GM12875 (cell line): ENCODE measurements around the gene GALNT18.

Source experiments
- H3K4me3 ChIP-seq: one replicate; pipeline ENCODE4 v1.5.1; 2011; ENCODE audit warnings: low read depth, low read length, control low read depth
- TF ChIP-seq, protein P1 (sequence below): IDR thresholded peaks from 2 replicates; pipeline ENCODE4 v1.5.1; 2011; ENCODE audit warnings: low read depth, mild to moderate bottlenecking, control low read depth, inconsistent platforms, low read length, moderate library complexity, borderline replicate concordance; ENCODE audit not compliant: insufficient read depth

GALNT18 gene

DNA sequence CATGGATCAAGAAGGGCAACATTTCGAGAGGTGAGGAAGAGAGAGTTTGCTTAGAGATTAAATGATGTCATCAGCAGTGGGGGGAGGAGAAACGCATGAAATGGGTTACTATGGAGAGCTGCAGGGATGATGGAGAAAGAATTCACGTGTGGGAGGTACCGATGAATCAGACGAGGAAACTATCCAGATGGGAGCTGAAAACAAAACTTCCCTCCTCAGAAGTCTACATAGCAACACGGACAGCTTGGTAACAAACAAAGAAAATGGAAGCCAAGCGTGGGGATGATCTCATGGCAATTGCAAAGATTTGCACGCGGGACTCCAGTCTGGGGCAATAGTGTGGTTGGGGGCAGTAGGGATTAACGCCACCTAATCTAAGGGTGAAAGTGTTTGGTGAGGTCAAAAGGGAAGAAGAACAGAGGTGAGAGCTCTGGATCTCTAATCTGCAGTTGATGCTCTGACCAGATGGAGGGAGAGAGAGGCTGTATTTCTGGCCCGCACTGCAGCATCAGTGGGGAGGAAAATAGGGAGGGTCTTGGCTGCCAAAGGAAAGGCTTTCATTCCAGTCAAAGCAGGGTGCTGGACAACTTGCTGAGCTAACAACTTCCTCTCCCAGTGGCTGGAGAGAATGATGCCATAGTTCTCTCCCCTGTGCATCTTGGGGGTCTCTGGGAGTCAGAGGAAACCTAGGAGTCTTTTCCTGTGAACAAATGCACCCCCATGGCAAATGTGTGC, 225.3 kb downstream of the GALNT18 start:
- H3K4me3 ChIP-seq = no peak overlapping the region
- TF ChIP-seq, protein P1, sequence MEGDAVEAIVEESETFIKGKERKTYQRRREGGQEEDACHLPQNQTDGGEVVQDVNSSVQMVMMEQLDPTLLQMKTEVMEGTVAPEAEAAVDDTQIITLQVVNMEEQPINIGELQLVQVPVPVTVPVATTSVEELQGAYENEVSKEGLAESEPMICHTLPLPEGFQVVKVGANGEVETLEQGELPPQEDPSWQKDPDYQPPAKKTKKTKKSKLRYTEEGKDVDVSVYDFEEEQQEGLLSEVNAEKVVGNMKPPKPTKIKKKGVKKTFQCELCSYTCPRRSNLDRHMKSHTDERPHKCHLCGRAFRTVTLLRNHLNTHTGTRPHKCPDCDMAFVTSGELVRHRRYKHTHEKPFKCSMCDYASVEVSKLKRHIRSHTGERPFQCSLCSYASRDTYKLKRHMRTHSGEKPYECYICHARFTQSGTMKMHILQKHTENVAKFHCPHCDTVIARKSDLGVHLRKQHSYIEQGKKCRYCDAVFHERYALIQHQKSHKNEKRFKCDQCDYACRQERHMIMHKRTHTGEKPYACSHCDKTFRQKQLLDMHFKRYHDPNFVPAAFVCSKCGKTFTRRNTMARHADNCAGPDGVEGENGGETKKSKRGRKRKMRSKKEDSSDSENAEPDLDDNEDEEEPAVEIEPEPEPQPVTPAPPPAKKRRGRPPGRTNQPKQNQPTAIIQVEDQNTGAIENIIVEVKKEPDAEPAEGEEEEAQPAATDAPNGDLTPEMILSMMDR = no peak

DNA sequence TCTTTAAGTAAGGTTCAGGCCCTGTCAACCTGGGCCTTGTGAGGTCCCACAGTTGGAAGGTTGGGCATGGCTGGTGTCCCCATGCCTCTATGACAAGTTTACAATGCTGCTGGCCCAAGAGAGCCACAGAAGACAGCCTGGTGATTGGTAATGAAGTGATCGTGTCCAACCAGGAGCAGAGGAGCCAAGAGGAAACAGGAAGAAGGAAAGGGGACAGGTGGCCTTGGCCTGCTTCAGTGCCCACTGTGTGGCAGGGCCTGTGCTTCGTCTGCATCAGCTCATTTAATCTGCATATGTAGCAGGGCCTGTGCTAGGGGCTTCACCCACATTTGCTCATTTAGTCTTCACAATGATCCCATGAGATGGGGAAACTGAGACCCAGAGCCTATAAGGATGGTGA, 226.7 kb downstream of the GALNT18 start:
- TF ChIP-seq, protein P1 = no peak
- no peak overlapping the region for H3K4me3 ChIP-seq

DNA sequence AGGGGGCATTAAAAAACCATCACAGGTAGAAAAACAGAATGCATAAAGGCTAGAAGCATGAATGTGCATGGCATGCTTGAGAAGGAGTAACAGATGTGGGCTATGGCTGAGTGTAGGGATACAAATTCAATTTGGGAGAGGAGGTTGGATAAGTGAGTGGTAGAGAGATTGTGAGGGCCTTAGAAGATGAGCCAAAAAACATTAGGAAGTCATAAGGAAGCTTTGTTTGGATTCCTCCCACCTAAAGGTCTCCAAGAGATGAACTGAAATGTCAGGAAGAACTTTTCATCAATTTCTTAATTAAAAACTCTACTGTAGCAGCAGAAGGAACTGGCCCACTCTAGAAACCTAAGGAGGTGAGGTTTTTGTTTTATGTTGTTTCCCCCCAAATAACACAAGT, 227.6 kb downstream of the GALNT18 start:
- TF ChIP-seq, protein P1 = no peak
- H3K4me3 ChIP-seq = no peak overlapping the region

DNA sequence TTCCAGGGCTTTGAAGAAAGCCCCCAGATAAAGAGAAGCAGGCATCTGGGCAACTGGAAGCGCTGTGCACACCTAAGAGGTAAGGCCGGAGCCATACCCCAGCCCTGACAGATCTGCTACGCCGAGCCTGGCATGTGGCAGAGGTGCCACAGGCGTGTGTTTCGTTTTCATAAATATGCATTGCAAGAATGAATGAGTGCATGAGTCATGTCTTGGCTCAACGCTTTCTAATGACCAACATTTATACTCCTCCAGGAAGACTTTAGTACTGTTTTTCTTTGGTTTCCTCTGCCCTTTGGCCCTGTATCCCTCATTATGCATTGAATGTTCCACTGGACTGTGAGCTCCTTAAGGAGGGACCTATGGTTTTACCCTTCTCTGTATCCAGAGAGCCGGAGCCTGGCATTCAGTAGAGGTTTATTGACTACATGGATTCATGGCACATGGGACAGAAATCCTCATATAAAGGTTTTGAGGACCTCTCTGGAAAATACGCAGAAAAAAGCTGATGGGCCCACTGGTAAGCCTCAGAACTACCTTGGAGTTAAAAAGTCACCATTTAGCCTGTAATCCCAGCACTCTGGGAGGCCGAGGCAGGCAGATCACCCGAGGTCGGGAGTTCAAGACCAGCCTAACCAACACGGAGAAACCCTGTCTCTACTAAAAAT, 229.9 kb downstream of the GALNT18 start:
- no peak overlapping the region for H3K4me3 ChIP-seq
- TF ChIP-seq, protein P1 = no peak

DNA sequence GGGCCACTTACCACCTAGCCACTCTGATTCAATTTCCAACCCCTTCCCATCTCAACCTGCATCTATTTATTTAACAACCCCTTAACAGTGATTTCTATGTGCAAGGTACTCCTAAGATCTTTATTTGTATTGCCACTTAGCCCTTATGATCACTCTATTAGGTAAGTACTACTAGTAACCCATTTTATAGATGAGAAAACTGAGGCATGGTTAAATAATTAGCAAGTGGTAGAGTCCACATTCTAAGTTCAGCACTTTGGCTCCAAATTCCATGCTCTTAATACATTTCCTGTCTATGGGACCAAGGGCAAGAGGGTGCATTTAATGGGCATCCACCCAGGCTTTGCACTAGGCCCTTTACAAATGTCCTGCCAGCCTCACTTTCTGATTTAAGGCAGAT, 230.6 kb downstream of the GALNT18 start:
- H3K4me3 ChIP-seq = no peak overlapping the region
- TF ChIP-seq, protein P1 = no peak

DNA sequence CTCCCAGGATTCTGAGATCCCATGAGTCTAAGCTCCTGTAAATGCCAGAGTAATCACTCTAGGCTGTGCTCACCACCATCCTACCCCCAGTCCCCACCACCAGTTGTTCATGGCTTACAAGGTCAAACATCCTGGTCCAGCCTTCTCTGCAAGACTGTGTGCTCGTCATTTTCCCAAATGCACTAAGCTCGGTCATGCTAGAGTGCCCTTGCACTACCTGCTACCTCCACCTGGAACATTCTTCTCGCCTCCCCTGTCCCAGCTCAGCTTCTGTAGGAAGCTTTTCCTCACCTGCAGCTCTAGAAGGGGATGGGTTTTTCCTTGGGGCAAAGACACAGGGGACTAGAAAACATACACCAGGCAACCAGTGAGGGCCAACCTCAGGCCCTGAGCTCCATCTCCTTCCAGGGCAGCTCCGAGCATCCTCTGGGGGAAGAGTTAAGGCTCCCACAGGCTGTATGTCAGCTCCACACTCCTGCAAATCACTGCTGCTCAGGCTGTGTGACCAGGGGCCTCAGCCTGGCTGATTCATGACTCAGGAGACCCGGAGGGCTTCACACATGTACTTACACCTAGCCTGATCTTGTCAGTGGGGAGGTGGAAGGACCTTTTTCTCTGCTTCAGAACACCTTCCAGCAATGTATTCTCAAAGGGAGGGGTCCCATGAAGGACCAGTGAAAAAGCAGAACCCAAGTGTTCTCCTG, 231.6 kb downstream of the GALNT18 start:
- TF ChIP-seq, protein P1 = no peak
- no peak overlapping the region for H3K4me3 ChIP-seq
